ENCODE results near the gene UBE4A. TPM values are rescaled to one million over a fixed set of nuclear protein-coding genes. Genes with fewer than 3 reads are reported as not detected.
"Not testable (repeated sequence)": the region's sequence is repeated elsewhere in the genome, so short reads cannot be mapped to it uniquely, and the experiment has no call there.

UBE4A gene
- polyA plus RNA-seq, 3 donors = 34.4 to 41.4 (median 34.7) TPM

GRCh38 chr11:118397448-118397847 lies 38.0 kb downstream of the UBE4A start:
- no peak for DNase-seq (ENCODE audit: low read depth in 3 of 3, low spot score in 2 of 3)

- no peak for DNase-seq (ENCODE audit: low read depth in 3 of 3, low spot score in 2 of 3)
These were observed 39.6 kb downstream of the UBE4A start for GRCh38 chr11:118398791-118399559.

GRCh38 chr11:118401151-118401879 lies 41.9 kb downstream of the UBE4A start, which contains the start of gene ATP5MG:
TSS of gene ATP5MG (plus strand) at chr11:118401606. CDS start at chr11:118401666, 60 bp downstream.
- peak; percentile 88 to 97 (median 88) for DNase-seq (ENCODE audit: low read depth in 3 of 3, low spot score in 2 of 3)

- peak in 1 of 3 donors; percentile 17 for DNase-seq (ENCODE audit: low read depth in 3 of 3, low spot score in 2 of 3)
These were observed 42.6 kb downstream of the UBE4A start for GRCh38 chr11:118401880-118402590.

- DNase-seq (ENCODE audit: low read depth in 3 of 3, low spot score in 2 of 3) = not testable (repeated sequence)
These were observed 43.2 kb downstream of the UBE4A start for GRCh38 chr11:118402594-118402993.

GRCh38 chr11:118406599-118407166 lies 47.3 kb downstream of the UBE4A start:
- DNase-seq (ENCODE audit: low read depth in 3 of 3, low spot score in 2 of 3) = no peak

- DNase-seq (ENCODE audit: low read depth in 3 of 3, low spot score in 2 of 3) = no peak
These were observed 50.8 kb downstream of the UBE4A start for GRCh38 chr11:118410055-118410745.

- DNase-seq (ENCODE audit: low read depth in 3 of 3, low spot score in 2 of 3) = no peak
These were observed 52.1 kb downstream of the UBE4A start for GRCh38 chr11:118411530-118411929.

- DNase-seq (ENCODE audit: low read depth in 3 of 3, low spot score in 2 of 3) = no peak
These were observed 53.5 kb downstream of the UBE4A start for GRCh38 chr11:118412921-118413320.

GRCh38 chr11:118415062-118415738 lies 55.8 kb downstream of the UBE4A start:
- no peak for DNase-seq (ENCODE audit: low read depth in 3 of 3, low spot score in 2 of 3)

GRCh38 chr11:118415739-118416068 lies 56.3 kb downstream of the UBE4A start:
- DNase-seq (ENCODE audit: low read depth in 3 of 3, low spot score in 2 of 3) = no peak

GRCh38 chr11:118416900-118417299 lies 57.5 kb downstream of the UBE4A start:
- DNase-seq (ENCODE audit: low read depth in 3 of 3, low spot score in 2 of 3) = not testable (repeated sequence)

GRCh38 chr11:118417801-118418200 lies 58.4 kb downstream of the UBE4A start:
- no peak for DNase-seq (ENCODE audit: low read depth in 3 of 3, low spot score in 2 of 3)

- no peak for DNase-seq (ENCODE audit: low read depth in 3 of 3, low spot score in 2 of 3)
These were observed 59.4 kb downstream of the UBE4A start for GRCh38 chr11:118418766-118419165.

GRCh38 chr11:118427707-118428106 lies 68.3 kb downstream of the UBE4A start:
- no peak for DNase-seq (ENCODE audit: low read depth in 3 of 3, low spot score in 2 of 3)

GRCh38 chr11:118430956-118431355 lies 71.6 kb downstream of the UBE4A start:
- DNase-seq (ENCODE audit: low read depth in 3 of 3, low spot score in 2 of 3) = no peak

- DNase-seq (ENCODE audit: low read depth in 3 of 3, low spot score in 2 of 3) = no peak
These were observed 74.7 kb downstream of the UBE4A start for GRCh38 chr11:118434123-118434552.

GRCh38 chr11:118434553-118435289 lies 75.3 kb downstream of the UBE4A start:
- peak in 2 of 3 donors; percentile 27 to 39 for DNase-seq (ENCODE audit: low read depth in 3 of 3, low spot score in 2 of 3)

- peak in 2 of 3 donors; percentile 49 to 50 for DNase-seq (ENCODE audit: low read depth in 3 of 3, low spot score in 2 of 3)
These were observed 76.0 kb downstream of the UBE4A start for GRCh38 chr11:118435290-118435892.

All from right renal cortex interstitium (tissue), 3 donors.